Prostate gland (tissue), 2 donors: ENCODE data around the gene LSM7.

ENCODE experiments used
- CTCF ChIP-seq, 4 experiments: fragments of 200-600 bp in 2 of 4; fragments of 450-650 bp in 2 of 4; sonication (generic) in 2 of 4; IDR thresholded peaks; 1 replicate in 3 of 4; 2 replicates in 1 of 4; pipeline ENCODE4 v1.5.1; 2016 to 2019; ENCODE audit warnings: antibody characterized with exemption in 4 of 4, mild to moderate bottlenecking in 2 of 4, moderate library complexity in 2 of 4
- POLR2A ChIP-seq: fragments of 450-650 bp; IDR thresholded peaks from one replicate; pipeline ENCODE4 v1.6.1; 2016; ENCODE audit warnings: antibody characterized with exemption, mild to moderate bottlenecking
- POLR2AphosphoS5 ChIP-seq: sonication (generic); formaldehyde crosslinking; IDR thresholded peaks from one replicate; pipeline ENCODE4 v1.6.1; 2017; ENCODE audit warnings: antibody characterized with exemption

GRCh38 chr19:2312820-2313501 lies 15.4 kb downstream of the LSM7 start:
- TF ChIP-seq CTCF (IDR thresholded peaks at IDR 0.05) (no peak), POLR2A (no peak), POLR2AphosphoS5 (no peak)
